Panc1 (cell line): ENCODE data around the gene CDKN2AIP.

Source experiments
- POLR2AphosphoS5 ChIP-seq: IDR thresholded peaks from 2 replicates; pipeline ENCODE4 v1.6.1; 2012; ENCODE audit warnings: mild to moderate bottlenecking, low read depth, low read length, moderate library complexity
- SIN3A ChIP-seq: IDR thresholded peaks from 2 replicates; pipeline ENCODE4 v1.6.1; 2012; ENCODE audit warnings: low read depth, mild to moderate bottlenecking, low read length, moderate library complexity, borderline replicate concordance; ENCODE audit not compliant: insufficient read depth
- TCF7L2 ChIP-seq: IDR thresholded peaks from 2 replicates; pipeline ENCODE4 v1.6.1; 2011; ENCODE audit warnings: mild to moderate bottlenecking, low read depth, low read length, inconsistent platforms
- TF ChIP-seq, protein P1 (sequence below): fragments of 450-650 bp; IDR thresholded peaks from 2 replicates; pipeline ENCODE4 v1.5.1; 2017; ENCODE audit warnings: mild to moderate bottlenecking
- TF ChIP-seq, protein P2 (sequence below), 2 experiments: IDR thresholded peaks; 2 replicates each; pipeline ENCODE4 v1.6.1; 2011 to 2012; ENCODE audit warnings: low read depth in 2 of 2, control low read depth in 1 of 2, low read length in 1 of 2, mild to moderate bottlenecking in 1 of 2, moderate library complexity in 1 of 2; ENCODE audit not compliant: insufficient read depth in 1 of 2

- TF ChIP-seq, protein P1, sequence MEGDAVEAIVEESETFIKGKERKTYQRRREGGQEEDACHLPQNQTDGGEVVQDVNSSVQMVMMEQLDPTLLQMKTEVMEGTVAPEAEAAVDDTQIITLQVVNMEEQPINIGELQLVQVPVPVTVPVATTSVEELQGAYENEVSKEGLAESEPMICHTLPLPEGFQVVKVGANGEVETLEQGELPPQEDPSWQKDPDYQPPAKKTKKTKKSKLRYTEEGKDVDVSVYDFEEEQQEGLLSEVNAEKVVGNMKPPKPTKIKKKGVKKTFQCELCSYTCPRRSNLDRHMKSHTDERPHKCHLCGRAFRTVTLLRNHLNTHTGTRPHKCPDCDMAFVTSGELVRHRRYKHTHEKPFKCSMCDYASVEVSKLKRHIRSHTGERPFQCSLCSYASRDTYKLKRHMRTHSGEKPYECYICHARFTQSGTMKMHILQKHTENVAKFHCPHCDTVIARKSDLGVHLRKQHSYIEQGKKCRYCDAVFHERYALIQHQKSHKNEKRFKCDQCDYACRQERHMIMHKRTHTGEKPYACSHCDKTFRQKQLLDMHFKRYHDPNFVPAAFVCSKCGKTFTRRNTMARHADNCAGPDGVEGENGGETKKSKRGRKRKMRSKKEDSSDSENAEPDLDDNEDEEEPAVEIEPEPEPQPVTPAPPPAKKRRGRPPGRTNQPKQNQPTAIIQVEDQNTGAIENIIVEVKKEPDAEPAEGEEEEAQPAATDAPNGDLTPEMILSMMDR = no peak
- TF ChIP-seq POLR2AphosphoS5 (no peak), SIN3A (no peak), TCF7L2 (no peak)
- TF ChIP-seq, protein P2, sequence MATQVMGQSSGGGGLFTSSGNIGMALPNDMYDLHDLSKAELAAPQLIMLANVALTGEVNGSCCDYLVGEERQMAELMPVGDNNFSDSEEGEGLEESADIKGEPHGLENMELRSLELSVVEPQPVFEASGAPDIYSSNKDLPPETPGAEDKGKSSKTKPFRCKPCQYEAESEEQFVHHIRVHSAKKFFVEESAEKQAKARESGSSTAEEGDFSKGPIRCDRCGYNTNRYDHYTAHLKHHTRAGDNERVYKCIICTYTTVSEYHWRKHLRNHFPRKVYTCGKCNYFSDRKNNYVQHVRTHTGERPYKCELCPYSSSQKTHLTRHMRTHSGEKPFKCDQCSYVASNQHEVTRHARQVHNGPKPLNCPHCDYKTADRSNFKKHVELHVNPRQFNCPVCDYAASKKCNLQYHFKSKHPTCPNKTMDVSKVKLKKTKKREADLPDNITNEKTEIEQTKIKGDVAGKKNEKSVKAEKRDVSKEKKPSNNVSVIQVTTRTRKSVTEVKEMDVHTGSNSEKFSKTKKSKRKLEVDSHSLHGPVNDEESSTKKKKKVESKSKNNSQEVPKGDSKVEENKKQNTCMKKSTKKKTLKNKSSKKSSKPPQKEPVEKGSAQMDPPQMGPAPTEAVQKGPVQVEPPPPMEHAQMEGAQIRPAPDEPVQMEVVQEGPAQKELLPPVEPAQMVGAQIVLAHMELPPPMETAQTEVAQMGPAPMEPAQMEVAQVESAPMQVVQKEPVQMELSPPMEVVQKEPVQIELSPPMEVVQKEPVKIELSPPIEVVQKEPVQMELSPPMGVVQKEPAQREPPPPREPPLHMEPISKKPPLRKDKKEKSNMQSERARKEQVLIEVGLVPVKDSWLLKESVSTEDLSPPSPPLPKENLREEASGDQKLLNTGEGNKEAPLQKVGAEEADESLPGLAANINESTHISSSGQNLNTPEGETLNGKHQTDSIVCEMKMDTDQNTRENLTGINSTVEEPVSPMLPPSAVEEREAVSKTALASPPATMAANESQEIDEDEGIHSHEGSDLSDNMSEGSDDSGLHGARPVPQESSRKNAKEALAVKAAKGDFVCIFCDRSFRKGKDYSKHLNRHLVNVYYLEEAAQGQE (IDR thresholded peaks at IDR 0.05; ENCODE audit: insufficient read depth in 1 of 2, low read depth in 2 of 2, low read length in 1 of 2) = no peak
Observed at GRCh38 chr4:183450108-183450507, 5.7 kb downstream of the CDKN2AIP start.
